ENCODE results near the gene JMY. TPM values are rescaled to one million over a fixed set of nuclear protein-coding genes. Genes with fewer than 3 reads are reported as not detected.

JMY gene
- total and polyA plus RNA-seq, 2 donors (not counting 3 experiments of a cell fraction or from before 2014, with no cell fraction given), result 1.5 to 6.5 TPM

DNA sequence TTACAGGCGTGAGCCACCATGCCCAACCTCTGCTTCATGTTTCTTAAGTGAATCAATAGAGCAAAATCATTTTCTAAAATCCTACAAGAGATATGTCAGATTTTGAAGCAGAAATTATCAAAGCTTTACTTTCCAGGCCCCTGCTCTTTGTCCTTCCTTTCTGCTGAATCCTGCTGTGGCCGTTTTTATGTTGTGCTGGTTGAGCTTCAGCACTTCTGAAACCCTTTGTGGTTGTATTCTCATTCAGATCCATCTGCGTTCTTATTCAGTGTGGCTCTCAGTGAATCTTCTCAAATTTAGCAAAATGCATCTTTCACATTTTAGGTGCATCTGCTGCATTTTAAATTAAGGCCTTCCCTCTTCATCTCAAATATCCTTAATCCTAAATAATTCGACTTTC, 26.0 kb downstream of the JMY start:
- FAIRE-seq (no peak), DNase-seq (ENCODE audit: low read depth, low spot score) (no peak)
- Histone ChIP-seq H3K4me1 (ENCODE audit: control insufficient read depth, extremely low read depth, insufficient read depth, low read length) (no peaks in the 10 kb centered on the region), H3K9ac (replicated peaks; ENCODE audit: extremely low read depth, insufficient read depth, low read length) (no peak overlapping the region), H4K20me1 (replicated peaks; ENCODE audit: control insufficient read depth, extremely low read depth, insufficient read depth, low read length) (no peaks in the 10 kb centered on the region), H3K27ac (ENCODE audit: insufficient read depth, low read depth, low read length) (no peak overlapping the region), H3K79me2 (ENCODE audit: control insufficient read depth, insufficient read depth, low read length) (no peaks in the 10 kb centered on the region), H2AFZ (ENCODE audit: low read depth, low read length) (no peak overlapping the region), H3K27me3 (ENCODE audit: control insufficient read depth in 2 of 2, insufficient read depth in 2 of 2, low read length in 2 of 2) (no peaks in the 10 kb centered on the region), H3K9me3 (replicated peaks; ENCODE audit: control insufficient read depth, insufficient read depth, low read length) (no peaks in the 10 kb centered on the region), H3K4me2 (ENCODE audit: insufficient read depth, low read length) (no peak overlapping the region), H3K4me3 (replicated peaks in 1 of 3; ENCODE audit: insufficient read depth in 1 of 3, low read depth in 1 of 3, low read length in 3 of 3) (no peak overlapping the region), H3K9me1 (replicated peaks; ENCODE audit: control insufficient read depth, extremely low read depth, insufficient read depth, low read length) (no peaks in the 10 kb centered on the region), H3K36me3 (ENCODE audit: control insufficient read depth in 2 of 2, extremely low read depth in 1 of 2, insufficient read depth in 2 of 2, low read length in 2 of 2) (no peaks in the 10 kb centered on the region)
- dilution Hi-C loops (cut with MboI; ENCODE audit: extremely low pct_ligation_motif_present, low sequenced_read_pairs) (no loop called here), intact Hi-C loops (cut with micrococcal nuclease) (no loop called here)
- no peak for TF ChIP-seq JUN (IDR thresholded peaks at IDR 0.05; ENCODE audit: borderline replicate concordance, insufficient read depth, insufficient read length, low read depth)
- ChIA-PET CTCF (interaction anchor here (1.1 to 1.3 kb wide), 2 partner anchors 12 to 129 kb away, joined by 3 read pairs; no protein-coding TSS in a partner anchor), POLR2A (no interaction called here)
- no TSS peak for BruUV-seq (replicated peaks)

DNA sequence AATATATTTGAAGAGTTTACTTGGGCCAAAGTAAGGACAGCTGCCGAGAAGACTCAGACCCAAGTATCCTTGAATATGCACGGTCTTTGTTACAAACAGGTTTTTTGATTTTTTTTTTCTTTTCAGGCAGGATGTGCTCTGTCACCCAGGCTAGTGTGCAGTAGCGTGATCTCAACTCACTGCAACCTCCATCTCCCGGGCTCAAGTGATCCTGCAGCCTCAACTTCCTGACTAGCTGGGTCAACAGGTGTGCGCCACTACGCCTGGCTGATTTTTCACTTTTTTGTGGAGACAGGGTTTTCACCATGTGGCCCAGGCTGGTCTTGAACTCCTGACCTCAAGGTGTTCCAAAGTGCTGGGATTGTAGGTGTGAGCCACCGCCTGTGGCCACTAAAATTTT, 27.4 kb downstream of the JMY start:
- Histone ChIP-seq H3K4me1 (ENCODE audit: control insufficient read depth, extremely low read depth, insufficient read depth, low read length) (no peaks in the 10 kb centered on the region), H3K36me3 (ENCODE audit: control insufficient read depth in 2 of 2, extremely low read depth in 1 of 2, insufficient read depth in 2 of 2, low read length in 2 of 2) (no peaks in the 10 kb centered on the region), H3K9ac (replicated peaks; ENCODE audit: extremely low read depth, insufficient read depth, low read length) (no peak overlapping the region), H4K20me1 (replicated peaks; ENCODE audit: control insufficient read depth, extremely low read depth, insufficient read depth, low read length) (no peaks in the 10 kb centered on the region), H3K9me1 (replicated peaks; ENCODE audit: control insufficient read depth, extremely low read depth, insufficient read depth, low read length) (no peaks in the 10 kb centered on the region), H2AFZ (ENCODE audit: low read depth, low read length) (no peak overlapping the region), H3K27ac (ENCODE audit: insufficient read depth, low read depth, low read length) (no peak overlapping the region), H3K9me3 (replicated peaks; ENCODE audit: control insufficient read depth, insufficient read depth, low read length) (no peaks in the 10 kb centered on the region), H3K79me2 (ENCODE audit: control insufficient read depth, insufficient read depth, low read length) (no peaks in the 10 kb centered on the region), H3K4me2 (ENCODE audit: insufficient read depth, low read length) (no peak overlapping the region), H3K4me3 (replicated peaks in 1 of 3; ENCODE audit: insufficient read depth in 1 of 3, low read depth in 1 of 3, low read length in 3 of 3) (no peak overlapping the region), H3K27me3 (ENCODE audit: control insufficient read depth in 2 of 2, insufficient read depth in 2 of 2, low read length in 2 of 2) (no peaks in the 10 kb centered on the region)
- no TSS peak for BruUV-seq (replicated peaks)
- ChIA-PET POLR2A (no interaction called here), CTCF (no interaction called here)
- FAIRE-seq, result no peak
- intact Hi-C loops (cut with micrococcal nuclease) (no loop called here), dilution Hi-C loops (cut with MboI; ENCODE audit: extremely low pct_ligation_motif_present, low sequenced_read_pairs) (no loop called here)
- no peak for DNase-seq (ENCODE audit: low read depth, low spot score)
- TF ChIP-seq POLR2A (IDR thresholded peaks at IDR 0.05; ENCODE audit: low read depth, low read length), result no peak
- TF ChIP-seq POLR2AphosphoS5 (IDR thresholded peaks at IDR 0.05; ENCODE audit: insufficient read depth, low read depth, low read length), result no peak
- no peak for TF ChIP-seq GATA2 (IDR thresholded peaks at IDR 0.05; ENCODE audit: insufficient read depth, insufficient read length, low read depth, low read length)
- TF ChIP-seq FOS (IDR thresholded peaks at IDR 0.05; ENCODE audit: borderline replicate concordance, insufficient read depth, low read length), result no peak
- TF ChIP-seq, protein P1, sequence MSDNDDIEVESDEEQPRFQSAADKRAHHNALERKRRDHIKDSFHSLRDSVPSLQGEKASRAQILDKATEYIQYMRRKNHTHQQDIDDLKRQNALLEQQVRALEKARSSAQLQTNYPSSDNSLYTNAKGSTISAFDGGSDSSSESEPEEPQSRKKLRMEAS (IDR thresholded peaks at IDR 0.05; ENCODE audit: insufficient read depth, insufficient read length), result no peak
